8988T (cell line): ENCODE data around the gene MMP3.

ENCODE experiments used
- DNase-seq: peaks from one replicate; pipeline ENCODE4 v3.0.0; 2011

The MMP3 gene

GRCh38 chr11:102788334-102788995, 54.9 kb downstream of the MMP3 start:
- DNase-seq = no peak
